Measurements from ENCODE around the gene PRRG1.

The PRRG1 gene

DNA sequence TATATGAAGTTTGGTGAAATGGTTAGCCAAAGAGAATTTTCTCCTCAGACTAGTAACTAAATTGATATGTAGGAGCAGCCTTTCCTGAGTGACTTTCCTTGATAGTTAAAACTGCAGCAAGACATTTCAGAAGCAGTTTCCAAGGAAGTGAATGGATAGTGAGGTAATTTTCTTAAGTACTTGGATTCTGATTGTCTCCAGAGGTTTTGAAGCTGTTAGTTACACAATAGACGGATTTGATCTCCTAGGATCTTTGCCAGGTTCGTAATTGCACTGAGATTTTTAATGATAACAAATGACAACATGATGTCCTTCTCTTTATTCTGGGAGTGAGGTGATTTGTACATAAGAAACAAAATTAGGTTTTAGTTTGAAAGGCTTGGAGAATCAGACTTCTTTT, 29.2 kb downstream of the PRRG1 start:
- no CpG with 5 or more reads among the region's 2 CpGs for WGBS (ENCODE audit: extremely low coverage, insufficient coverage, insufficient read length)

DNA sequence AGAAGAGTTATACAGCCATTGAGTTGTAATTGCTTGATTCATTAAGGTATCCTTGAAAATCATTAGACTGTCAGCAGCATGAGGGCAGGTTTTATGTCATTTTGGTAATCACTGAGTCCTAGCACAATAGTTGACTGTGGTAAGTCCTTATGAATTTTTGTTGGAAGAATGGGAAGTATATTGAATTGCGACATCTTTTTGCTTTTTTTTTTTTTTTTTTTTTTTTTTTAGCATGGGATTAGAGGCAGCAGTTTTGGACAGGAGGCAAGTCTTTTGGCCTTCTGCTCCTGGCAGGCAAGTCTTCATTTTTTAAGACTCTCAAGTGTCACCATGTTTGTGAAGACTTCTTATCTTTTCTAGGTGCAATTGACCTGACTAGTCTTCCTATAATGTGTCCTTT, 29.7 kb downstream of the PRRG1 start:
- no peak for DNase-seq
- Histone ChIP-seq H3K14ac (ENCODE audit: low read length) (no peak overlapping the region), H3K4me3 (ENCODE audit: low read depth, low read length) (no peak overlapping the region), H3K9ac (ENCODE audit: low read length) (no peak overlapping the region), H3K9me3 (ENCODE audit: insufficient read depth, low read depth, low read length) (no peaks in the 10 kb centered on the region), H3K27ac (ENCODE audit: low read depth, low read length) (no peak overlapping the region), H4K8ac (ENCODE audit: low read depth, low read length) (no peak overlapping the region), H4K91ac (ENCODE audit: low read depth, low read length) (no peak overlapping the region), H3K27me3 (ENCODE audit: insufficient read depth, low read length) (no peaks in the 10 kb centered on the region), H2BK12ac (ENCODE audit: low read length) (no peak overlapping the region), H2AFZ (ENCODE audit: insufficient read depth, low read length, poor library complexity) (no peak overlapping the region), H3K79me1 (ENCODE audit: low read length) (no peaks in the 10 kb centered on the region), H2BK120ac (ENCODE audit: insufficient read depth, low read length, poor library complexity) (no peak overlapping the region), H3K4me2 (ENCODE audit: low read length) (no peak overlapping the region), H3K4ac (ENCODE audit: low read depth, low read length) (no peak overlapping the region), H3K36me3 (ENCODE audit: control insufficient read depth in 1 of 2, insufficient read depth in 2 of 2, low read length in 2 of 2) (no peaks in the 10 kb centered on the region), H3K4me1 (ENCODE audit: control insufficient read depth in 1 of 2, insufficient read depth in 2 of 2, low read length in 2 of 2) (no peaks in the 10 kb centered on the region), H3K79me2 (ENCODE audit: control insufficient read depth, insufficient read depth, low read length, poor library complexity) (no peaks in the 10 kb centered on the region), H2BK5ac (ENCODE audit: low read depth, low read length, poor library complexity) (no peak overlapping the region), H4K12ac (ENCODE audit: low read depth, low read length) (no peak overlapping the region), H2AK5ac (ENCODE audit: low read length) (no peak overlapping the region), H3K18ac (ENCODE audit: low read length) (no peak overlapping the region), H3K23ac (ENCODE audit: low read length) (no peak overlapping the region)
- no CpG with 5 or more reads among the region's 1 CpG for WGBS (ENCODE audit: extremely low coverage, insufficient coverage, insufficient read length)

More for the DNA sequence above, 29.2 kb downstream of the PRRG1 start:
- H3K79me1 ChIP-seq (ENCODE audit: low read length): no peaks in the 10 kb centered on the region
- no peaks in the 10 kb centered on the region for H3K9me3 ChIP-seq (ENCODE audit: insufficient read depth, low read depth, low read length)
- H2BK12ac ChIP-seq (ENCODE audit: low read length): no peak overlapping the region
- no peaks in the 10 kb centered on the region for H3K79me2 ChIP-seq (ENCODE audit: control insufficient read depth, insufficient read depth, low read length, poor library complexity)
- no peaks in the 10 kb centered on the region for H3K36me3 ChIP-seq (ENCODE audit: control insufficient read depth in 1 of 2, insufficient read depth in 2 of 2, low read length in 2 of 2)
- H4K91ac ChIP-seq (ENCODE audit: low read depth, low read length): no peak overlapping the region
- H3K27ac ChIP-seq (ENCODE audit: low read depth, low read length): no peak overlapping the region
- no peak overlapping the region for H3K14ac ChIP-seq (ENCODE audit: low read length)
- H3K4me2 ChIP-seq (ENCODE audit: low read length): no peak overlapping the region
- no peaks in the 10 kb centered on the region for H3K4me1 ChIP-seq (ENCODE audit: control insufficient read depth in 1 of 2, insufficient read depth in 2 of 2, low read length in 2 of 2)
- no peak overlapping the region for H3K4me3 ChIP-seq (ENCODE audit: low read depth, low read length)
- DNase-seq: no peak
- H3K27me3 ChIP-seq (ENCODE audit: insufficient read depth, low read length): no peaks in the 10 kb centered on the region
- H3K9ac ChIP-seq (ENCODE audit: low read length): no peak overlapping the region
- no peak overlapping the region for H3K18ac ChIP-seq (ENCODE audit: low read length)
- no peak overlapping the region for H4K8ac ChIP-seq (ENCODE audit: low read depth, low read length)
- H4K12ac ChIP-seq (ENCODE audit: low read depth, low read length): no peak overlapping the region
- H2BK120ac ChIP-seq (ENCODE audit: insufficient read depth, low read length, poor library complexity): no peak overlapping the region
- no peak overlapping the region for H2AK5ac ChIP-seq (ENCODE audit: low read length)
- H2AFZ ChIP-seq (ENCODE audit: insufficient read depth, low read length, poor library complexity): no peak overlapping the region
- H3K4ac ChIP-seq (ENCODE audit: low read depth, low read length): no peak overlapping the region
- H2BK5ac ChIP-seq (ENCODE audit: low read depth, low read length, poor library complexity): no peak overlapping the region
- H3K23ac ChIP-seq (ENCODE audit: low read length): no peak overlapping the region

DNA sequence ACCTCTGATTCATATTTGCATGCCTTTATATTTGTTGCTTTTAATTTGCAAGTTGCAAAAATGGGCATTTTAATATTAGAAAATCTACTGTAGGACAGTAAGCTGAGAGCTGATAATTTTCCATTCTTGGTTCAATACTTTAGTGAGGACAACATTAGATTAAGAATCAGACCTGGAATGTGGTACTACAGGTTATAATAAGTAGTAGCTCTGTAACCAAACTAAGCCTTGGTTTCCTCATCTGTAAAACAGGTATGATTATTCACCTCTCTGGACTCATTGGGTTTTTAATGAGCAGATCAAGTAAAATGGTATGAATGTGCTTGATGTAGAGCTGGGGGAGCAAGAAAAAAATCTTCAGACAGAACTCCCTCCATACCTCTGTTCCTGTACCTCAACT, 31.1 kb downstream of the PRRG1 start:
- Histone ChIP-seq H3K27me3 (ENCODE audit: insufficient read depth, low read length) (no peaks in the 10 kb centered on the region), H2BK120ac (ENCODE audit: insufficient read depth, low read length, poor library complexity) (no peak overlapping the region), H3K14ac (ENCODE audit: low read length) (no peak overlapping the region), H3K4me2 (ENCODE audit: low read length) (no peak overlapping the region), H3K9me3 (ENCODE audit: insufficient read depth, low read depth, low read length) (no peaks in the 10 kb centered on the region), H2BK5ac (ENCODE audit: low read depth, low read length, poor library complexity) (no peak overlapping the region), H2AFZ (ENCODE audit: insufficient read depth, low read length, poor library complexity) (no peak overlapping the region), H3K36me3 (ENCODE audit: control insufficient read depth in 1 of 2, insufficient read depth in 2 of 2, low read length in 2 of 2) (no peaks in the 10 kb centered on the region), H3K9ac (ENCODE audit: low read length) (no peak overlapping the region), H2AK5ac (ENCODE audit: low read length) (no peak overlapping the region), H3K4me1 (ENCODE audit: control insufficient read depth in 1 of 2, insufficient read depth in 2 of 2, low read length in 2 of 2) (no peaks in the 10 kb centered on the region), H4K91ac (ENCODE audit: low read depth, low read length) (no peak overlapping the region), H3K18ac (ENCODE audit: low read length) (no peak overlapping the region), H3K23ac (ENCODE audit: low read length) (no peak overlapping the region), H3K27ac (ENCODE audit: low read depth, low read length) (no peak overlapping the region), H3K79me2 (ENCODE audit: control insufficient read depth, insufficient read depth, low read length, poor library complexity) (no peaks in the 10 kb centered on the region), H3K79me1 (ENCODE audit: low read length) (no peaks in the 10 kb centered on the region), H2BK12ac (ENCODE audit: low read length) (no peak overlapping the region), H3K4me3 (ENCODE audit: low read depth, low read length) (no peak overlapping the region), H3K4ac (ENCODE audit: low read depth, low read length) (no peak overlapping the region), H4K8ac (ENCODE audit: low read depth, low read length) (no peak overlapping the region), H4K12ac (ENCODE audit: low read depth, low read length) (no peak overlapping the region)
- DNase-seq: peak in 1 of 2 donors; percentile 78

DNA sequence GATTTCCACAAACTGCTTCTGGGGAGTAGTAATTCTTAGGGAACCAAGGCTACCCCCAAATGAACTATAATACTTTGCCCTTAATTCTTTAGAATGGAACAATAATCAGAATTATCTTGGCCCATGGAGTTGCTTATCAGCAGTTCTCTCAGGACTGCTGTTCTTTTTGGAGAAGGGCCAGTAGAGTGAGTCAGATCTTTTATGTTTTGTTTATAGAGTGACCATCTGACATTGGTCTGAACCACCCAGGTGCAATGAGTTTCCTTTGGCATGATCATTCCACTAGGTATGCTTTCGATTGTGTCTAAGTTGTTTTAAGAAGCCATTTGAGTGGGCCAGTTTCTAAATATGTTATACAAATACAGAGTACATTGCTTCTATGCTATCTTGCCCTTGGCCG, 31.8 kb downstream of the PRRG1 start:
- no peak for DNase-seq
- no peak overlapping the region for H4K12ac ChIP-seq (ENCODE audit: low read depth, low read length)
- no peaks in the 10 kb centered on the region for H3K27me3 ChIP-seq (ENCODE audit: insufficient read depth, low read length)
- no peak overlapping the region for H2AK5ac ChIP-seq (ENCODE audit: low read length)
- no peaks in the 10 kb centered on the region for H3K79me1 ChIP-seq (ENCODE audit: low read length)
- no peak overlapping the region for H3K14ac ChIP-seq (ENCODE audit: low read length)
- H3K4me2 ChIP-seq (ENCODE audit: low read length): no peak overlapping the region
- H2BK120ac ChIP-seq (ENCODE audit: insufficient read depth, low read length, poor library complexity): no peak overlapping the region
- no peaks in the 10 kb centered on the region for H3K36me3 ChIP-seq (ENCODE audit: control insufficient read depth in 1 of 2, insufficient read depth in 2 of 2, low read length in 2 of 2)
- no peak overlapping the region for H2BK12ac ChIP-seq (ENCODE audit: low read length)
- no peak overlapping the region for H3K9ac ChIP-seq (ENCODE audit: low read length)
- no peak overlapping the region for H3K4ac ChIP-seq (ENCODE audit: low read depth, low read length)
- H3K4me1 ChIP-seq (ENCODE audit: control insufficient read depth in 1 of 2, insufficient read depth in 2 of 2, low read length in 2 of 2): no peaks in the 10 kb centered on the region
- no peaks in the 10 kb centered on the region for H3K79me2 ChIP-seq (ENCODE audit: control insufficient read depth, insufficient read depth, low read length, poor library complexity)
- H3K9me3 ChIP-seq (ENCODE audit: insufficient read depth, low read depth, low read length): no peaks in the 10 kb centered on the region
- H3K27ac ChIP-seq (ENCODE audit: low read depth, low read length): no peak overlapping the region
- WGBS (ENCODE audit: extremely low coverage, insufficient coverage, insufficient read length): no CpG with 5 or more reads among the region's 2 CpGs
- no peak overlapping the region for H4K91ac ChIP-seq (ENCODE audit: low read depth, low read length)
- H4K8ac ChIP-seq (ENCODE audit: low read depth, low read length): no peak overlapping the region
- H3K18ac ChIP-seq (ENCODE audit: low read length): no peak overlapping the region
- no peak overlapping the region for H2BK5ac ChIP-seq (ENCODE audit: low read depth, low read length, poor library complexity)
- no peak overlapping the region for H2AFZ ChIP-seq (ENCODE audit: insufficient read depth, low read length, poor library complexity)
- no peak overlapping the region for H3K4me3 ChIP-seq (ENCODE audit: low read depth, low read length)
- no peak overlapping the region for H3K23ac ChIP-seq (ENCODE audit: low read length)

DNA sequence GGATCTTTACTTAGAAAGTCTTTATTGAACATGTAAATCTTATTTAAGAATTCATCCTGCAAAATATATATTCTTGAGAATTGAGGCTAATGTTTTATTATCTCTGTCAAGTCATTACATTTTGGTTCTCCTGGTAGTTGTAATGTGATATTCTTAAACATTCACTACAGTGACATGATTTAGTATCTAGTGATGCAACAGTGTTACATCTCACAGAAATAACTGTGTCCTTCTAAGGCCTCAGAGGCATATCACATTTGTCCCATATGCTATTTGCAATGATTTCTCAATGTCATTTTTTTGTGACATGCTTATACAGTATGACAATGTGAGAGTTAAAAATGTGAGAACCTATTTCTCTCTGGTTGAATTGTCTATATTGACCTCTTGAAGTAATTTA, 34.1 kb downstream of the PRRG1 start:
- peaks cover under 1% of the 10 kb centered on the region for H3K9me3 ChIP-seq (ENCODE audit: insufficient read depth, low read depth, low read length)
- no peaks in the 10 kb centered on the region for H3K79me2 ChIP-seq (ENCODE audit: control insufficient read depth, insufficient read depth, low read length, poor library complexity)
- no peak overlapping the region for H3K14ac ChIP-seq (ENCODE audit: low read length)
- H3K4me2 ChIP-seq (ENCODE audit: low read length): no peak overlapping the region
- no peak overlapping the region for H3K23ac ChIP-seq (ENCODE audit: low read length)
- H2BK120ac ChIP-seq (ENCODE audit: insufficient read depth, low read length, poor library complexity): no peak overlapping the region
- H2BK5ac ChIP-seq (ENCODE audit: low read depth, low read length, poor library complexity): no peak overlapping the region
- no peak overlapping the region for H4K8ac ChIP-seq (ENCODE audit: low read depth, low read length)
- no peak overlapping the region for H2AFZ ChIP-seq (ENCODE audit: insufficient read depth, low read length, poor library complexity)
- H3K4ac ChIP-seq (ENCODE audit: low read depth, low read length): no peak overlapping the region
- DNase-seq: no peak
- no peak overlapping the region for H4K12ac ChIP-seq (ENCODE audit: low read depth, low read length)
- H4K91ac ChIP-seq (ENCODE audit: low read depth, low read length): no peak overlapping the region
- no peaks in the 10 kb centered on the region for H3K27me3 ChIP-seq (ENCODE audit: insufficient read depth, low read length)
- no peaks in the 10 kb centered on the region for H3K4me1 ChIP-seq (ENCODE audit: control insufficient read depth in 1 of 2, insufficient read depth in 2 of 2, low read length in 2 of 2)
- no peak overlapping the region for H2BK12ac ChIP-seq (ENCODE audit: low read length)
- H3K36me3 ChIP-seq (ENCODE audit: control insufficient read depth in 1 of 2, insufficient read depth in 2 of 2, low read length in 2 of 2): peaks cover 4 to 5% of the 10 kb centered on the region in 2 experiments
- H3K4me3 ChIP-seq (ENCODE audit: low read depth, low read length): no peak overlapping the region
- H2AK5ac ChIP-seq (ENCODE audit: low read length): no peak overlapping the region
- H3K27ac ChIP-seq (ENCODE audit: low read depth, low read length): no peak overlapping the region
- no peak overlapping the region for H3K18ac ChIP-seq (ENCODE audit: low read length)
- no peak overlapping the region for H3K9ac ChIP-seq (ENCODE audit: low read length)
- H3K79me1 ChIP-seq (ENCODE audit: low read length): no peaks in the 10 kb centered on the region
